ENCODE results near the gene PSMA5. TPM values are rescaled to one million over a fixed set of nuclear protein-coding genes. Genes with fewer than 3 reads are reported as not detected.
A peak's percentile ranks its signal among the peaks of the same experiment; 100 is the strongest.

PSMA5 gene
- total RNA-seq, 4 donors from 2014 or later = 26.2 to 36.2 (median 31.5) TPM

DNA sequence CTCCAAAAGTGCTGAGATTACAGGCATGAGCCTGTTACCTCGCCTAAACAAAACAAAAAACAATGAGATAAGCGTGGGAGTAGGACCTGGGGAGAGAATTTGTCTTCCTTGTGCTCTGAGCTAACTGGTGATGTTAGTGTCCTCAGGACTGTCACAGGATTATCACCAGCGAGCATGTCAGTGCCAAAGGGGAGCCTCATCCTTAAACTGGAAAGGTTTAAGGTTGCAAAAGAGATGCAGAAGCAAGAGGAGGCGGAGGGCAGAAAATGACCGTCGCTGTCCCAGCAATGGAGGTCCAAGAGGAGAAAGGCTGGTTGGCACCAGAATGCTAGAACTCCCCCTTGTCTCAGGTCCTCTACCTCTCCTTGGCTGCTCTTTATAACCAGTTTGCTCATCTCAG, 44.0 kb upstream of the PSMA5 start:
- Histone ChIP-seq H3K9me3 (no peaks in the 10 kb centered on the region), H3K27ac (no peak overlapping the region), H3K27me3 (peaks cover 57% of the 10 kb centered on the region), H3K4me1 (peaks cover 11% of the 10 kb centered on the region), H3K36me3 (no peaks in the 10 kb centered on the region), H3K4me3 (no peak overlapping the region)
- 70% methylated on average over 6 of the region's 6 CpGs for WGBS
- TF ChIP-seq POLR2A (IDR thresholded peaks at IDR 0.05) (no peak), EP300 (IDR thresholded peaks at IDR 0.05) (no peak), POLR2AphosphoS5 (IDR thresholded peaks at IDR 0.05) (no peak)
- TF ChIP-seq, protein P1, sequence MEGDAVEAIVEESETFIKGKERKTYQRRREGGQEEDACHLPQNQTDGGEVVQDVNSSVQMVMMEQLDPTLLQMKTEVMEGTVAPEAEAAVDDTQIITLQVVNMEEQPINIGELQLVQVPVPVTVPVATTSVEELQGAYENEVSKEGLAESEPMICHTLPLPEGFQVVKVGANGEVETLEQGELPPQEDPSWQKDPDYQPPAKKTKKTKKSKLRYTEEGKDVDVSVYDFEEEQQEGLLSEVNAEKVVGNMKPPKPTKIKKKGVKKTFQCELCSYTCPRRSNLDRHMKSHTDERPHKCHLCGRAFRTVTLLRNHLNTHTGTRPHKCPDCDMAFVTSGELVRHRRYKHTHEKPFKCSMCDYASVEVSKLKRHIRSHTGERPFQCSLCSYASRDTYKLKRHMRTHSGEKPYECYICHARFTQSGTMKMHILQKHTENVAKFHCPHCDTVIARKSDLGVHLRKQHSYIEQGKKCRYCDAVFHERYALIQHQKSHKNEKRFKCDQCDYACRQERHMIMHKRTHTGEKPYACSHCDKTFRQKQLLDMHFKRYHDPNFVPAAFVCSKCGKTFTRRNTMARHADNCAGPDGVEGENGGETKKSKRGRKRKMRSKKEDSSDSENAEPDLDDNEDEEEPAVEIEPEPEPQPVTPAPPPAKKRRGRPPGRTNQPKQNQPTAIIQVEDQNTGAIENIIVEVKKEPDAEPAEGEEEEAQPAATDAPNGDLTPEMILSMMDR (IDR thresholded peaks at IDR 0.05) = no peak
- DNase-seq (ENCODE audit: low spot score in 2 of 2) = no peak

DNA sequence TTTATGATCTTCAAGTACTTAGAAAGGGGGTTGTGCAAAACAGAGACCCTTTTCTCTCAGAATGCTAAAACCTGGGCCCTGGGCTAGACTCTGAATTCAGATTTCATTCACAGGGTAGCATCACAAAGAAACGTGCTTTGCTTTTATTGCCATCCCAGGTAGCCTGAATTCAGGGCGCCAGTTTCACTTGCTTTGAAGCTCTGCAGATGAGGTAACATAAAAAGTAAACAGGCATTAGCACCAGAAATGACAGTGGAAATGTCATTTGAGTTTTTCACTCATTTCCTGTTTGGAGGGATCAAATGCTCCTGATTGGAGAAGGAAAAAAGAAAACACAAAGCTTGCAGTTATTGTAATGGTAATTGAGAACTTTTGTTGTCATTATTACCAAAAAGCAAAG, 42.7 kb upstream of the PSMA5 start:
- Histone ChIP-seq H3K36me3 (no peaks in the 10 kb centered on the region), H3K4me3 (no peak overlapping the region), H3K27ac (no peak overlapping the region), H3K9me3 (no peaks in the 10 kb centered on the region), H3K4me1 (peaks cover 11% of the 10 kb centered on the region), H3K27me3 (peaks cover 67% of the 10 kb centered on the region)
- 14% methylated on average over 2 of the region's 2 CpGs for WGBS
- DNase-seq (ENCODE audit: low spot score in 2 of 2) = no peak
- TF ChIP-seq POLR2AphosphoS5 (IDR thresholded peaks at IDR 0.05) (no peak), EP300 (IDR thresholded peaks at IDR 0.05) (no peak), POLR2A (IDR thresholded peaks at IDR 0.05) (no peak)

DNA sequence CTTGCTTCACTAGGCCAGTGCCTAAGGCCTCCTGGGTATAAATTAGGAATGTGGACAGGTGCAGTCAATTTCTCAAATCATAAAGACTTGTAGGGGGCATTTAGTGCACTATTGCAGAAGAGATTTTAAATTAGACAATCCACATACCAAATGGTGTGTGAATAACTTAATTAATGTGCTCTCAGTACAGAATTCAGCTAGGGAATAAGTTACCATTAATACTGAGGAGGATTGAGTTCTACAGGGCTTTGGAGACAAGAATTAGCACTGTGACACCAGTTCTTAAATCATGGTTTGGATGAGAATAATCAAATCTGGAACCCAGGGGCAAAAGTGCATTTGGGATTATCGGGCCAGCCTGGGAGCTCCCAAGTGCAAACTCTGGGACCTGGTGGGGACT, 41.8 kb upstream of the PSMA5 start:
- TF ChIP-seq POLR2AphosphoS5 (IDR thresholded peaks at IDR 0.05) (no peak), POLR2A (IDR thresholded peaks at IDR 0.05) (no peak), EP300 (IDR thresholded peaks at IDR 0.05) (no peak)
- TF ChIP-seq, protein P1 (IDR thresholded peaks at IDR 0.05) = no peak
- Histone ChIP-seq H3K9me3 (no peaks in the 10 kb centered on the region), H3K36me3 (no peaks in the 10 kb centered on the region), H3K4me1 (peaks cover 11% of the 10 kb centered on the region), H3K27me3 (peaks cover 76% of the 10 kb centered on the region), H3K27ac (no peak overlapping the region), H3K4me3 (no peak overlapping the region)
- DNase-seq (ENCODE audit: low spot score in 2 of 2) = no peak
- WGBS = 100% methylated on average over 1 of the region's 1 CpG

DNA sequence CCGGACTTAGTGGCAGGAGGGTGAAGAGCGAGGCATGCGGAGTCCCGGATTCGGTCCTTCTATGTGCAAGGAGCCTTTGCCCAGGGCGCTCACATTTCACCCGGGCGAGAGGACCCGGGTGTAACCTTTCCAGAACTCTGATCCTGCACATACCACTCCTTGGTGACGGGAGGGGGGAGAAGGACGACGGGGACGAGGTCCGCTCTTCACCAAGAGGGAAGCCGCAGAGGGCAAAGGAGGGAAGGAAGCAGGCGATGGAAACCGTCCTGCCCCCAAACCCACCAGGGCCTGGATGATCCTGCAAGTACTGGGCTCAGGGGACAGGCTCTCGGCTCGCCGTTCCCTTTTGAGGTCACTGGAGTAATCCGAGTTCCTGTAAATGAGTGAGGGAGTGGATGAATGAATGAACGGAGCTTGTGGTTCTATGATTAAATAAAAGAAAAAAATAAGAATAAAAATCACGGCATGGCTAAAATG, 41.1 kb upstream of the PSMA5 start:
- no peak for DNase-seq (ENCODE audit: low spot score in 2 of 2)
- H3K4me1 ChIP-seq = peaks cover 11% of the 10 kb centered on the region
- no peaks in the 10 kb centered on the region for H3K9me3 ChIP-seq
- peaks cover 78% of the 10 kb centered on the region for H3K27me3 ChIP-seq
- H3K27ac ChIP-seq = no peak overlapping the region
- no peaks in the 10 kb centered on the region for H3K36me3 ChIP-seq
- WGBS = 29% methylated on average over 21 of the region's 23 CpGs
- no peak for TF ChIP-seq POLR2A (IDR thresholded peaks at IDR 0.05)
- TF ChIP-seq POLR2AphosphoS5 (IDR thresholded peaks at IDR 0.05) = no peak
- peak overlapping the region; percentile 57 for H3K4me3 ChIP-seq

DNA sequence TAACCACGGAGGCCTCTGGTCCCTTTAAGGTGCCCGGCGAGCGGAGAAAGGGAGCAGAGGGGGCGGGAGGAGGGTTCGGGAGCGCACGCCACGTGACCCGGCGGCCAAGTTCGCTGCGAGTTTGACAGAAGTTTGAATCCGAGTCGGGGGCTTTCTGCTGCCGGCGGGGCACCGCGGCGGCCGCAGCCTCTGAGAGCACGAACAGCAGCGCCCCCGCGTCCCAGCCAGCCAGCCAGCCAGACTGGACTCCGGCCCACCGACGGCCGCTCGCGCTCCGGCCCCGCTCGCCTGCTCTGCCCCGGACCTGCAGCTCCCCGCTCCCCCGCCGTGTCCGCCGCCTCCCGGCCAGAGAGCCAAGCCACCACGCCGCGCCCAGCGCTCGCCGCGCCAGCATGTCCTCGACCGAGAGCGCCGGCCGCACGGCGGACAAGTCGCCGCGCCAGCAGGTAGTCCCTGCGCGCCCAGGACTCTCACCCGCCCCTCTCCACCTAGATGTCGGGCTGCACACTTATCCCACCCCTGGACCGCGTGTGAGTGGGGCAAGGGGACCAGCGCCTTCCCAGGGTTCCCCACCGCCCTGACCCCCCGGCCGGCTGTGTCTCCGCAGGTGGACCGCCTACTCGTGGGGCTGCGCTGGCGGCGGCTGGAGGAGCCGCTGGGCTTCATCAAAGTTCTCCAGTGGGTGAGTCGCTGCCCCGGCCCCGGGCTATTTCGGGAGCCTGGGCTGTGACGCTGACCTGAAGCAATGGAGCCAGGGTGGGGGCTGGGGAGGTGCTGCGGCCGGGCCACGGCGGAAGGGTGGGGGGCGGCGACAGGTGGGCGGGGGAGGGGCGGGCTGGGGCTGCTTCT, 40.4 kb upstream of the PSMA5 start, which contains the start of gene SYPL2:
Gene SYPL2 (plus strand): TSS at position 95 of the 849 bp plus-strand sequence. CDS start 298 bp downstream, at position 393.
- no peaks in the 10 kb centered on the region for H3K9me3 ChIP-seq
- 0% methylated on average over 1 of the region's 88 CpGs for WGBS
- H3K27me3 ChIP-seq = peaks cover 76% of the 10 kb centered on the region
- H3K4me3 ChIP-seq = peak within 1 kb of the TSS; percentile 57
- no peak for DNase-seq (ENCODE audit: low spot score in 2 of 2)
- H3K36me3 ChIP-seq = no peaks in the 10 kb centered on the region
- H3K27ac ChIP-seq = no peak within 1 kb of the TSS
- peaks cover 11% of the 10 kb centered on the region for H3K4me1 ChIP-seq
- no peak for TF ChIP-seq POLR2A (IDR thresholded peaks at IDR 0.05)

DNA sequence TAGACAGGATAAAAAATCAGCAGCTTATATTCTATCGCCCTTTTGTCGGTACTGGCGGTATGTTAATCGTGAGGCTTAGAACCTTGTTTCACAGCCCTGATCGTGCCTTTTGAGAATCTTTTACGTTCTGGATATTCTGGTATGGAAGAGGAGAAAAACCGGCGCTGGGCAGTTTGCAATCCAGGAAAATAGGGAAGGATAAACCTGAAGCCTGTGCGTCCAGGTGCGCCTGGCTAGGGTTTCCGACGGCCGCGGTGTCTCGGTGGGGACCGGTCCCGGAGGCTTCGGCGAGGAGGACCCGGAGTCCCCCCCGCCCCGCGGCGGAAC, 39.8 kb upstream of the PSMA5 start:
- peaks cover 11% of the 10 kb centered on the region for H3K4me1 ChIP-seq
- 7% methylated on average over 24 of the region's 24 CpGs for WGBS
- no peak overlapping the region for H3K27ac ChIP-seq
- TF ChIP-seq POLR2A (IDR thresholded peaks at IDR 0.05) (no peak), EP300 (IDR thresholded peaks at IDR 0.05) (no peak), POLR2AphosphoS5 (IDR thresholded peaks at IDR 0.05) (no peak)
- TF ChIP-seq, protein P1 (IDR thresholded peaks at IDR 0.05) = no peak
- DNase-seq (ENCODE audit: low spot score in 2 of 2) = no peak
- H3K4me3 ChIP-seq = peak overlapping the region; percentile 57
- no peaks in the 10 kb centered on the region for H3K9me3 ChIP-seq
- H3K36me3 ChIP-seq = no peaks in the 10 kb centered on the region
- H3K27me3 ChIP-seq = peaks cover 78% of the 10 kb centered on the region

Measured in suprapubic skin (tissue), 4 donors.